Activated naive CD4-positive, alpha-beta T cell treated with anti-CD3 and anti-CD28 coated beads for 36 hours (primary cell): ENCODE results near the gene SYNPO. TPM values are rescaled to one million over a fixed set of nuclear protein-coding genes. Genes with fewer than 3 reads are reported as not detected.

Experiments used
- CTCF ChIA-PET: fragments of 350-600 bp; sonication (Branson Sonifier 250); formaldehyde crosslinking; loops from one replicate; lab custom pipeline; 2021; ENCODE audit warnings: antibody characterized with exemption; lab: Charles Lee
- DNase-seq: peaks from one replicate; pipeline ENCODE4 v3.0.0-alpha.2; 2020
- H3K27ac Mint-ChIP-seq: one replicate; pipeline ENCODE4 v1.8.0; 2021; ENCODE audit warnings: mild to moderate bottlenecking, mixed read lengths
- H3K27me3 Mint-ChIP-seq: one replicate; pipeline ENCODE4 v1.8.0; 2021; ENCODE audit warnings: low read depth, mixed read lengths
- H3K36me3 Mint-ChIP-seq: one replicate; pipeline ENCODE4 v1.8.0; 2021; ENCODE audit warnings: low read depth, mixed read lengths
- H3K4me1 Mint-ChIP-seq: one replicate; pipeline ENCODE4 v1.8.0; 2021; ENCODE audit warnings: low read depth, mixed read lengths
- H3K4me3 Mint-ChIP-seq: one replicate; pipeline ENCODE4 v1.8.0; 2021; ENCODE audit warnings: mild to moderate bottlenecking, moderate library complexity, mixed read lengths
- H3K9me3 Mint-ChIP-seq: one replicate; pipeline ENCODE4 v1.8.0; 2021; ENCODE audit warnings: mixed read lengths
- intact Hi-C: fragments of 100-400 bp; cut with micrococcal nuclease; formaldehyde crosslinking; loops from one replicate; pipeline ENCODE4 v1.15.1; 2023
- total RNA-seq, 2 experiments: library from RNA; stranded (reverse); gene quantifications; one replicate each; pipeline ENCODE4 v1.2.3, GENCODE V29; 2021

SYNPO gene
- total RNA-seq, 2 experiments from 2014 or later: 0.14 to 0.17 TPM

GRCh38 chr5:150639377-150639692, 1.1 kb upstream of the SYNPO start:
- intact Hi-C loops: no loop called here
- H3K27me3 Mint-ChIP-seq: peaks cover 5% of the 10 kb centered on the region
- no peak overlapping the region for H3K4me3 Mint-ChIP-seq
- no peak overlapping the region for H3K27ac Mint-ChIP-seq
- no peaks in the 10 kb centered on the region for H3K4me1 Mint-ChIP-seq
- H3K36me3 Mint-ChIP-seq: no peaks in the 10 kb centered on the region
- no peaks in the 10 kb centered on the region for H3K9me3 Mint-ChIP-seq
- CTCF ChIA-PET: interaction anchor here (0.9 kb wide), 1 partner anchor 11 kb away, joined by 3 read pairs; no protein-coding TSS in a partner anchor
- no peak for DNase-seq

GRCh38 chr5:150639751-150640150, 709 bp upstream of the SYNPO start:
- intact Hi-C loops: no loop called here
- Mint-ChIP-seq H3K36me3 (no peaks in the 10 kb centered on the region), H3K4me3 (no peak overlapping the region), H3K27me3 (peaks cover 5% of the 10 kb centered on the region), H3K27ac (no peak overlapping the region), H3K4me1 (no peaks in the 10 kb centered on the region), H3K9me3 (no peaks in the 10 kb centered on the region)
- DNase-seq: no peak
- CTCF ChIA-PET: no interaction called here

GRCh38 chr5:150641006-150641570, 628 bp downstream of the SYNPO start:
- no peak overlapping the region for H3K4me3 Mint-ChIP-seq
- H3K27ac Mint-ChIP-seq: no peak overlapping the region
- DNase-seq: no peak
- peaks cover 5% of the 10 kb centered on the region for H3K27me3 Mint-ChIP-seq
- H3K4me1 Mint-ChIP-seq: no peaks in the 10 kb centered on the region
- no peaks in the 10 kb centered on the region for H3K36me3 Mint-ChIP-seq
- CTCF ChIA-PET: no interaction called here
- intact Hi-C loops: no loop called here
- H3K9me3 Mint-ChIP-seq: no peaks in the 10 kb centered on the region

GRCh38 chr5:150641824-150642566, 1.5 kb downstream of the SYNPO start:
- intact Hi-C loops: no loop called here
- no peak for DNase-seq
- no peak overlapping the region for H3K27ac Mint-ChIP-seq
- H3K4me1 Mint-ChIP-seq: no peaks in the 10 kb centered on the region
- H3K36me3 Mint-ChIP-seq: no peaks in the 10 kb centered on the region
- H3K9me3 Mint-ChIP-seq: no peaks in the 10 kb centered on the region
- peaks cover 3% of the 10 kb centered on the region for H3K27me3 Mint-ChIP-seq
- H3K4me3 Mint-ChIP-seq: no peak overlapping the region
- CTCF ChIA-PET: interaction anchor here (1.2 kb wide), 1 partner anchor 15 kb away, joined by 4 read pairs; no protein-coding TSS in a partner anchor

GRCh38 chr5:150642567-150642927, 2.1 kb downstream of the SYNPO start:
- Mint-ChIP-seq H3K9me3 (no peaks in the 10 kb centered on the region), H3K4me3 (no peak overlapping the region), H3K36me3 (no peaks in the 10 kb centered on the region), H3K27ac (no peak overlapping the region), H3K4me1 (no peaks in the 10 kb centered on the region), H3K27me3 (no peaks in the 10 kb centered on the region)
- intact Hi-C loops: no loop called here
- DNase-seq: no peak
- CTCF ChIA-PET: interaction anchor here (1.2 to 1.3 kb wide), 2 partner anchors 12 to 15 kb away, joined by 4 read pairs; no protein-coding TSS in a partner anchor

GRCh38 chr5:150642991-150643710, 2.7 kb downstream of the SYNPO start:
- DNase-seq: no peak
- H3K4me1 Mint-ChIP-seq: no peaks in the 10 kb centered on the region
- CTCF ChIA-PET: interaction anchor here (0.6 to 1.3 kb wide), 4 partner anchors 12 to 680 kb away, joined by 3 to 4 read pairs (median 4); partner anchors contain the start of gene SMIM3
- H3K27me3 Mint-ChIP-seq: no peaks in the 10 kb centered on the region
- H3K36me3 Mint-ChIP-seq: no peaks in the 10 kb centered on the region
- H3K4me3 Mint-ChIP-seq: no peak overlapping the region
- intact Hi-C loops: no loop called here
- no peaks in the 10 kb centered on the region for H3K9me3 Mint-ChIP-seq
- no peak overlapping the region for H3K27ac Mint-ChIP-seq

- Mint-ChIP-seq H3K27me3 (no peaks in the 10 kb centered on the region), H3K27ac (no peak overlapping the region), H3K36me3 (no peaks in the 10 kb centered on the region), H3K9me3 (no peaks in the 10 kb centered on the region), H3K4me1 (no peaks in the 10 kb centered on the region), H3K4me3 (no peak overlapping the region)
- DNase-seq: no peak
- intact Hi-C loops: no loop called here
- CTCF ChIA-PET: interaction anchor here (1.1 to 1.3 kb wide), 2 partner anchors 11 to 135 kb away, joined by 3 to 4 read pairs; partner anchors contain the start of gene SMIM3
Measured at GRCh38 chr5:150644058-150644457, 3.6 kb downstream of the SYNPO start.

- no peak overlapping the region for H3K27ac Mint-ChIP-seq
- DNase-seq: no peak
- intact Hi-C loops: no loop called here
- no peaks in the 10 kb centered on the region for H3K9me3 Mint-ChIP-seq
- H3K4me3 Mint-ChIP-seq: no peak overlapping the region
- CTCF ChIA-PET: interaction anchor here (1.1 kb wide), 1 partner anchor 134 kb away, joined by 3 read pairs; the partner anchor contains the start of gene SMIM3
- H3K27me3 Mint-ChIP-seq: no peaks in the 10 kb centered on the region
- H3K4me1 Mint-ChIP-seq: no peaks in the 10 kb centered on the region
- no peaks in the 10 kb centered on the region for H3K36me3 Mint-ChIP-seq
Measured at GRCh38 chr5:150644514-150644913, 4.1 kb downstream of the SYNPO start.

GRCh38 chr5:150645070-150645700, 4.7 kb downstream of the SYNPO start:
- Mint-ChIP-seq H3K27me3 (no peaks in the 10 kb centered on the region), H3K4me3 (no peak overlapping the region), H3K36me3 (no peaks in the 10 kb centered on the region), H3K4me1 (no peaks in the 10 kb centered on the region), H3K27ac (no peak overlapping the region), H3K9me3 (no peaks in the 10 kb centered on the region)
- CTCF ChIA-PET: interaction anchor here (1.2 kb wide), 1 partner anchor 85 kb away, joined by 3 read pairs; no protein-coding TSS in a partner anchor
- intact Hi-C loops: no loop called here
- no peak for DNase-seq

- CTCF ChIA-PET: interaction anchor here (0.7 to 1.0 kb wide), 2 partner anchors 9 to 10 kb away, joined by 3 to 4 read pairs; no protein-coding TSS in a partner anchor
- Mint-ChIP-seq H3K4me1 (no peaks in the 10 kb centered on the region), H3K27ac (no peak overlapping the region), H3K27me3 (no peaks in the 10 kb centered on the region), H3K4me3 (no peak overlapping the region), H3K36me3 (no peaks in the 10 kb centered on the region), H3K9me3 (no peaks in the 10 kb centered on the region)
- DNase-seq: no peak
- intact Hi-C loops: no loop called here
Measured at GRCh38 chr5:150647275-150648251, 7.1 kb downstream of the SYNPO start.

- H3K4me3 Mint-ChIP-seq: no peak overlapping the region
- H3K9me3 Mint-ChIP-seq: no peaks in the 10 kb centered on the region
- CTCF ChIA-PET: interaction anchor here (0.6 kb wide), 1 partner anchor 544 kb away, joined by 3 read pairs; no protein-coding TSS in a partner anchor
- no peak for DNase-seq
- no peaks in the 10 kb centered on the region for H3K4me1 Mint-ChIP-seq
- intact Hi-C loops: no loop called here
- no peaks in the 10 kb centered on the region for H3K27me3 Mint-ChIP-seq
- H3K27ac Mint-ChIP-seq: no peak overlapping the region
- no peaks in the 10 kb centered on the region for H3K36me3 Mint-ChIP-seq
Measured at GRCh38 chr5:150648294-150649107, 8.0 kb downstream of the SYNPO start.
